OCI-LY7 (cell line): ENCODE results near the gene CCR7. TPM values are rescaled to one million over a fixed set of nuclear protein-coding genes. Genes with fewer than 3 reads are reported as not detected.

Experiments
- BruUV-seq: library from RNA; stranded (reverse); fragments of 400-500 nt; replicated peaks from 2 replicates; lab custom pipeline; 2021; lab: Mats Ljungman, UMichigan
- CTCF ChIA-PET: fragments of 300-600 bp; sonication (Branson Sonifier 250); formaldehyde crosslinking; loops from one replicate; lab custom pipeline; 2022; ENCODE audit warnings: antibody characterized with exemption; ENCODE audit not compliant: unreplicated experiment; lab: Charles Lee
- POLR2A ChIA-PET: fragments of 300-600 bp; sonication (Branson Sonifier 250); formaldehyde crosslinking; loops from one replicate; lab custom pipeline; 2022; ENCODE audit warnings: antibody characterized with exemption; lab: Charles Lee
- DNase-seq: peaks from one replicate; pipeline ENCODE4 v3.0.0-alpha.2; 2015; ENCODE audit warnings: low spot score
- H2AFZ ChIP-seq: fragments of 200-600 bp; sonication (generic), shearing (Covaris generic); 2 replicates; pipeline ENCODE4 v1.6.1; 2014; ENCODE audit warnings: mild to moderate bottlenecking, antibody characterized with exemption, low read length, moderate library complexity
- H3K27ac ChIP-seq: fragments of 200-600 bp; sonication (generic); 2 replicates; pipeline ENCODE4 v1.5.1; 2014; ENCODE audit warnings: mixed run types, low read depth, mild to moderate bottlenecking, moderate library complexity, low read length, inconsistent platforms; ENCODE audit not compliant: poor library complexity, severe bottlenecking
- H3K36me3 ChIP-seq: fragments of 200-600 bp; sonication (generic); 2 replicates; pipeline ENCODE4 v1.6.1; 2014; ENCODE audit warnings: mild to moderate bottlenecking, antibody characterized with exemption, low read length, moderate library complexity, mixed read lengths; ENCODE audit not compliant: insufficient read depth
- H3K4me1 ChIP-seq: fragments of 200-600 bp; sonication (generic); 2 replicates; pipeline ENCODE4 v1.5.1; 2014; ENCODE audit warnings: mild to moderate bottlenecking, low read length; ENCODE audit not compliant: insufficient read depth, poor library complexity, severe bottlenecking
- H3K4me2 ChIP-seq: fragments of 200-600 bp; sonication (generic); 2 replicates; pipeline ENCODE4 v1.6.1; 2014; ENCODE audit warnings: mild to moderate bottlenecking, low read length
- H3K4me3 ChIP-seq: fragments of 200-600 bp; sonication (generic); 2 replicates; pipeline ENCODE4 v1.5.1; 2014; ENCODE audit warnings: mild to moderate bottlenecking, low read depth, low read length; ENCODE audit not compliant: poor library complexity, severe bottlenecking
- H3K79me2 ChIP-seq: fragments of 200-600 bp; sonication (generic); 2 replicates; pipeline ENCODE4 v1.6.1; 2016; ENCODE audit warnings: low read depth, mild to moderate bottlenecking, low read length, moderate library complexity, mixed read lengths; ENCODE audit not compliant: insufficient read depth
- H3K9me2 ChIP-seq: fragments of 200-600 bp; sonication (generic); 2 replicates; pipeline ENCODE4 v1.6.1; 2016; ENCODE audit warnings: mild to moderate bottlenecking, low read length, mixed read lengths; ENCODE audit not compliant: insufficient read depth
- H3K9me3 ChIP-seq: fragments of 200-600 bp; sonication (generic); 2 replicates; pipeline ENCODE4 v1.6.1; 2014; ENCODE audit warnings: mild to moderate bottlenecking, mixed run types, low read length, mixed read lengths
- H4K20me1 ChIP-seq: fragments of 200-600 bp; sonication (generic); 2 replicates; pipeline ENCODE4 v1.6.1; 2014; ENCODE audit warnings: mild to moderate bottlenecking, antibody characterized with exemption, low read length, moderate library complexity, mixed read lengths; ENCODE audit not compliant: insufficient read depth
- EZH2phosphoT487 ChIP-seq: fragments of 200-600 bp; sonication (generic); IDR thresholded peaks from 2 replicates; pipeline ENCODE4 v1.6.1; 2018; ENCODE audit warnings: low read depth, borderline replicate concordance, mild to moderate bottlenecking, mixed run types, antibody characterized with exemption, low read length, moderate library complexity, mixed read lengths
- intact Hi-C: fragments of 100-400 bp; cut with micrococcal nuclease; formaldehyde crosslinking; loops from one replicate; pipeline ENCODE4 v1.10.0; 2022; ENCODE audit not compliant: unreplicated experiment
- total RNA-seq, 2 experiments: library from RNA; depleted of rRNA in 1 of 2; stranded (reverse); fragments of >200 nt in 1 of 2; shearing (Covaris generic) in 1 of 2; gene quantifications; 2 replicates each; pipeline ENCODE4 v1.2.3, GENCODE V29; 2014 to 2022
- TF ChIP-seq, protein P1 (sequence below): fragments of 200-600 bp; sonication (generic); conservative IDR thresholded peaks from 2 replicates; pipeline ENCODE4 v1.5.1; 2014; ENCODE audit warnings: mild to moderate bottlenecking, antibody characterized with exemption, low read length, moderate library complexity, mixed read lengths

CCR7 gene
- total RNA-seq, 2 experiments from 2014 or later, result 0.48 to 2.3 TPM

DNA sequence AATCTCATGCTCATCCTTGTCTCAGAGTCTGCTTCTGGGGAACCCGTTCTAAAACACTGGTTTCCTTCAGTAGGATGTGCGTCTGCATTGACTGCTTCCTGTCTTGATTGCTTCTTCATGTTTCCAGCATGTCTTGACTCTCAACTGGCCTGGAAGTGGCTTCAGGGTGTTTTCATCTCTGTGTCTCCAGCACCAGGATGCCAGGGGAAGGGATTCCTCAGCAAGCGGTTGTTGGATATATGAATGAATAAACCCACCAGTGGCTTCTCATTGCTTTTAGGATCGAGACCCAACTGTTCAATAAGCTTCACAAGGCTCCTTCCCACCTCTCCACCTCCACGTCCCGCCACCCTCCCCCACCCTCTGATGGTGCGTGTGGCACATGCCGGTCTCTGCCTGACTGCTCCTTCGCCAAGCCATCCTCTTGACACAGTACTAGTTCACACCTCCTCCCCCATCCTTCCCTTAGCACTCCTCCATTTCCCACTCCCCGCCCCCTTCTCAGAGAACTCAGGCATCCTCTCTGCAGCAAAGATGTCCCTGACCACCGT is 49.7 kb downstream of the CCR7 start:
- no TSS peak for BruUV-seq
- peak; percentile 16 for DNase-seq
- CTCF ChIA-PET, result no interaction called here

DNA sequence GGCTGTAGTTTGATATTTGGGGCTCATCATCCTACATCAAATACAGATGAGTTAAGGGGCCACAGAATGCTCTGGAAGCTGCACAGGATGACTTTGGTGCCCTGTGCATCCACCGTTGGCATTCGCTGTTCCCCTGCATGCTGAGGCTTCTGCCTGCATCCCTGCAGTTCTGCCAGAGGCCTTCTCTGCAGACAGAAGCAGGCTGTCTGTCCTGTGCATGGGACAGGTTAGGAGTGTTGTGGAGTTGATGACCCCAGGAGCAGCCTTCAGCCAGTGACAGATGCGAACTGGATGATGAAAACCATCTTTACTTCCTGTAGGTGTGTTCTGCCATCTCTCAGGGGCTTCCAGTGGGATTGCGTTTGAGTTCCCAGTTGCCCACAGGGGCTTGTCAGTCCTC is 50.3 kb downstream of the CCR7 start:
- Histone ChIP-seq H3K9me2 (no peaks in the 10 kb centered on the region), H3K27ac (no peak overlapping the region), H4K20me1 (no peaks in the 10 kb centered on the region), H3K4me3 (no peak overlapping the region), H3K4me1 (peaks cover 37% of the 10 kb centered on the region), H3K79me2 (no peaks in the 10 kb centered on the region), H3K4me2 (0 out of 2 replicates have a peak overlapping the region, but pooled peaks have one; percentile 90), H2AFZ (no peak overlapping the region), H3K9me3 (no peaks in the 10 kb centered on the region), H3K36me3 (no peaks in the 10 kb centered on the region)
- ChIA-PET CTCF (no interaction called here), POLR2A (interaction anchor here (0.6 kb wide), 1 partner anchor 39 kb away, joined by 3 read pairs; no protein-coding TSS in a partner anchor)
- BruUV-seq, result no TSS peak
- DNase-seq, result no peak
- no peak for TF ChIP-seq EZH2phosphoT487
- TF ChIP-seq, protein P1, sequence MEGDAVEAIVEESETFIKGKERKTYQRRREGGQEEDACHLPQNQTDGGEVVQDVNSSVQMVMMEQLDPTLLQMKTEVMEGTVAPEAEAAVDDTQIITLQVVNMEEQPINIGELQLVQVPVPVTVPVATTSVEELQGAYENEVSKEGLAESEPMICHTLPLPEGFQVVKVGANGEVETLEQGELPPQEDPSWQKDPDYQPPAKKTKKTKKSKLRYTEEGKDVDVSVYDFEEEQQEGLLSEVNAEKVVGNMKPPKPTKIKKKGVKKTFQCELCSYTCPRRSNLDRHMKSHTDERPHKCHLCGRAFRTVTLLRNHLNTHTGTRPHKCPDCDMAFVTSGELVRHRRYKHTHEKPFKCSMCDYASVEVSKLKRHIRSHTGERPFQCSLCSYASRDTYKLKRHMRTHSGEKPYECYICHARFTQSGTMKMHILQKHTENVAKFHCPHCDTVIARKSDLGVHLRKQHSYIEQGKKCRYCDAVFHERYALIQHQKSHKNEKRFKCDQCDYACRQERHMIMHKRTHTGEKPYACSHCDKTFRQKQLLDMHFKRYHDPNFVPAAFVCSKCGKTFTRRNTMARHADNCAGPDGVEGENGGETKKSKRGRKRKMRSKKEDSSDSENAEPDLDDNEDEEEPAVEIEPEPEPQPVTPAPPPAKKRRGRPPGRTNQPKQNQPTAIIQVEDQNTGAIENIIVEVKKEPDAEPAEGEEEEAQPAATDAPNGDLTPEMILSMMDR, result no peak
- intact Hi-C loops, result no loop called here

More for the DNA sequence above, 49.7 kb downstream of the CCR7 start:
- H3K4me1 ChIP-seq, result peaks cover 37% of the 10 kb centered on the region
- no peak overlapping the region for H3K4me3 ChIP-seq
- peak overlapping the region; percentile 90 for H3K4me2 ChIP-seq
- POLR2A ChIA-PET, result interaction anchor here (0.6 kb wide), 1 partner anchor 38 kb away, joined by 3 read pairs; no protein-coding TSS in a partner anchor
- H2AFZ ChIP-seq, result no peak overlapping the region
- no peaks in the 10 kb centered on the region for H3K9me3 ChIP-seq
- no peak for TF ChIP-seq EZH2phosphoT487
- TF ChIP-seq, protein P1, result no peak
- H3K36me3 ChIP-seq, result no peaks in the 10 kb centered on the region
- H4K20me1 ChIP-seq, result no peaks in the 10 kb centered on the region
- H3K27ac ChIP-seq, result no peak overlapping the region
- no peaks in the 10 kb centered on the region for H3K79me2 ChIP-seq
- no peaks in the 10 kb centered on the region for H3K9me2 ChIP-seq
- intact Hi-C loops, result no loop called here
